Trophoblast cell (in vitro differentiated cells and primary cell): ENCODE results near the gene PTPN7.

Experiments used
- DNase-seq, 2 donors: peaks; one replicate each; pipeline ENCODE4 v3.0.0-alpha.2; 2016
- H2AFZ ChIP-seq: 2 replicates; pipeline ENCODE4 v1.6.1; 2013; ENCODE audit warnings: low read length, moderate library complexity, mild to moderate bottlenecking; ENCODE audit not compliant: insufficient read depth, poor library complexity
- H2AK5ac ChIP-seq: 2 replicates; pipeline ENCODE4 v1.6.1; 2013; ENCODE audit warnings: mild to moderate bottlenecking, low read length
- H2BK120ac ChIP-seq: 2 replicates; pipeline ENCODE4 v1.6.1; 2013; ENCODE audit warnings: low read length, mild to moderate bottlenecking, moderate library complexity; ENCODE audit not compliant: insufficient read depth, poor library complexity
- H2BK12ac ChIP-seq: 2 replicates; pipeline ENCODE4 v1.6.1; 2013; ENCODE audit warnings: mild to moderate bottlenecking, low read length, moderate library complexity
- H2BK5ac ChIP-seq: 2 replicates; pipeline ENCODE4 v1.6.1; 2013; ENCODE audit warnings: low read length, low read depth, moderate library complexity, mild to moderate bottlenecking; ENCODE audit not compliant: poor library complexity
- H3K14ac ChIP-seq: 2 replicates; pipeline ENCODE4 v1.6.1; 2013; ENCODE audit warnings: mild to moderate bottlenecking, low read length
- H3K18ac ChIP-seq: 2 replicates; pipeline ENCODE4 v1.6.1; 2013; ENCODE audit warnings: mild to moderate bottlenecking, low read length
- H3K23ac ChIP-seq: 2 replicates; pipeline ENCODE4 v1.6.1; 2013; ENCODE audit warnings: low read length
- H3K27ac ChIP-seq: 2 replicates; pipeline ENCODE4 v1.5.1; 2013; ENCODE audit warnings: low read depth, mild to moderate bottlenecking, inconsistent platforms, low read length, moderate library complexity
- H3K27me3 ChIP-seq: 2 replicates; pipeline ENCODE4 v1.6.1; 2013; ENCODE audit warnings: inconsistent platforms, mild to moderate bottlenecking, low read length, moderate library complexity; ENCODE audit not compliant: insufficient read depth
- H3K36me3 ChIP-seq, 2 experiments: 1 replicate in 1 of 2; 2 replicates in 1 of 2; pipeline ENCODE4 v1.6.1; 2013; ENCODE audit warnings: low read length in 2 of 2, mild to moderate bottlenecking in 2 of 2, moderate library complexity in 1 of 2; ENCODE audit not compliant: insufficient read depth in 2 of 2, control insufficient read depth in 1 of 2
- H3K4ac ChIP-seq: 2 replicates; pipeline ENCODE4 v1.6.1; 2013; ENCODE audit warnings: low read depth, mild to moderate bottlenecking, low read length, moderate library complexity
- H3K4me1 ChIP-seq, 2 experiments: 1 replicate in 1 of 2; 2 replicates in 1 of 2; pipeline ENCODE4 v1.6.1; 2013; ENCODE audit warnings: low read length in 2 of 2, mild to moderate bottlenecking in 2 of 2, moderate library complexity in 1 of 2; ENCODE audit not compliant: insufficient read depth in 2 of 2, control insufficient read depth in 1 of 2
- H3K4me2 ChIP-seq: 2 replicates; pipeline ENCODE4 v1.6.1; 2013; ENCODE audit warnings: inconsistent platforms, mild to moderate bottlenecking, low read length, moderate library complexity
- H3K4me3 ChIP-seq: 2 replicates; pipeline ENCODE4 v1.5.1; 2013; ENCODE audit warnings: mild to moderate bottlenecking, low read depth, low read length, inconsistent platforms
- H3K79me1 ChIP-seq: one replicate; pipeline ENCODE4 v1.6.1; 2013; ENCODE audit warnings: low read length
- H3K79me2 ChIP-seq: 2 replicates; pipeline ENCODE4 v1.6.1; 2013; ENCODE audit warnings: low read length, mild to moderate bottlenecking; ENCODE audit not compliant: control insufficient read depth, insufficient read depth, poor library complexity
- H3K9ac ChIP-seq: 2 replicates; pipeline ENCODE4 v1.6.1; 2013; ENCODE audit warnings: mild to moderate bottlenecking, low read length
- H3K9me3 ChIP-seq: 2 replicates; pipeline ENCODE4 v1.6.1; 2013; ENCODE audit warnings: low read depth, mild to moderate bottlenecking, control low read depth, inconsistent platforms, low read length; ENCODE audit not compliant: insufficient read depth
- H4K12ac ChIP-seq: 2 replicates; pipeline ENCODE4 v1.6.1; 2013; ENCODE audit warnings: low read depth, mild to moderate bottlenecking, low read length, moderate library complexity
- H4K8ac ChIP-seq: 2 replicates; pipeline ENCODE4 v1.6.1; 2013; ENCODE audit warnings: low read depth, mild to moderate bottlenecking, low read length, moderate library complexity
- H4K91ac ChIP-seq: one replicate; pipeline ENCODE4 v1.6.1; 2013; ENCODE audit warnings: low read depth, mild to moderate bottlenecking, low read length, moderate library complexity
- WGBS: extraction: QIAGEN DNeasy Blood & Tissue Kit; methylation state at CpG from one replicate; pipeline ENCODE4 v1.1.7; 2013; ENCODE audit warnings: missing lambda C conversion rate; ENCODE audit not compliant: insufficient read length, insufficient coverage; ENCODE audit errors: extremely low coverage; 5-methylcytosine and 5-hydroxymethylcytosine counted together

PTPN7 gene

DNA sequence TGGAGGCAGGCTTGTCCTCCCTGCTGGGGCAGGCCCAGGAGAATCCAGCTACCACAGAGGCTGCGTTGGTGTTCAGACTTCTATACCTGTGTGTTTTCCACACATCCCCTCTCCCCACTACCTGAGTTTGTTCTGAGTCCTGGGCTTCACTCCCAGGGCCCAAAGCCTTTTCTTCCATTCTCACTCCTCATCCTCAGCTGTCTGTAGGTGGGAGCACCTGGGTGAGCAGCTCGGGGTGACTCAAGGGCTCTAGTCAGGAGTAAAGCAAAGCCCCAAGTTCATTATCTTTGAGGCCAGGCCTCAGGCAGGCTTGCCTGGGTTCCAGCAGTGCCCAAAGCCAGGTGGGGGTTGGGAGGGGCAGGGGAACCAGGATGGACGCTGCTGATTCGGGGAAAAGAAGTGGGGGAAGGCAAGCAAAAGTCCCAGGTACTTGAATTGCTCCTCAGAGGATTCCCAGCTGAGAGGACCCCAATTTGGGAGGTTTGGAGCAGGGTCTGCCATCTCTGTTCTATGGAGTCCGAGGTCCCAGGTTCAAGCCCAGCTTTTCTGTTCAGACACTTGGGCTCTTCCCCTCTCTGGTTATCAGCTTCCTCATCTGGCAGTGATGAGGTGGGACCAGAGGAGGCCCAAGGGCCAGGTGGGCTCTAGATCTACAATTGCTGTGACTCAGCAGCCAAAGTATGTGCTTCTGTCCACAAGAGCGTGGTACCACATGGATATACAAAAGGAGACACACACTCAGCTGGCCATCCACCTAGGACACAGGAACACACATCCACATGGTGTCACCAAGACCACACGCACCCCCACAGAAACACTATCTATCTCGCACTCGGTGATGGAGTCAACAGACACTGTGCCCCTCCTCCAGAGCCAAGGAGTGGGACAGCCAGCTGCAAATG lies 5.8 kb upstream of the PTPN7 start:
- no peak overlapping the region for H3K27ac ChIP-seq
- H3K18ac ChIP-seq = no peak overlapping the region
- no peaks in the 10 kb centered on the region for H3K79me2 ChIP-seq
- no peak overlapping the region for H3K14ac ChIP-seq
- no peak overlapping the region for H3K9ac ChIP-seq
- no peak overlapping the region for H4K8ac ChIP-seq
- H3K9me3 ChIP-seq = no peaks in the 10 kb centered on the region
- no peak overlapping the region for H3K4me3 ChIP-seq
- H3K4ac ChIP-seq = no peak overlapping the region
- WGBS = no CpG with 5 or more reads among the region's 9 CpGs
- H2AFZ ChIP-seq = no peak overlapping the region
- no peak overlapping the region for H2BK5ac ChIP-seq
- H2BK12ac ChIP-seq = no peak overlapping the region
- H4K12ac ChIP-seq = no peak overlapping the region
- no peak overlapping the region for H3K4me2 ChIP-seq
- H3K36me3 ChIP-seq = no peaks in the 10 kb centered on the region
- no peaks in the 10 kb centered on the region for H3K27me3 ChIP-seq
- H2AK5ac ChIP-seq = no peak overlapping the region
- H3K23ac ChIP-seq = no peak overlapping the region
- no peak for DNase-seq
- no peak overlapping the region for H2BK120ac ChIP-seq
- H3K79me1 ChIP-seq = no peaks in the 10 kb centered on the region
- peaks cover 2 to 18% of the 10 kb centered on the region in 2 experiments for H3K4me1 ChIP-seq
- H4K91ac ChIP-seq = no peak overlapping the region

DNA sequence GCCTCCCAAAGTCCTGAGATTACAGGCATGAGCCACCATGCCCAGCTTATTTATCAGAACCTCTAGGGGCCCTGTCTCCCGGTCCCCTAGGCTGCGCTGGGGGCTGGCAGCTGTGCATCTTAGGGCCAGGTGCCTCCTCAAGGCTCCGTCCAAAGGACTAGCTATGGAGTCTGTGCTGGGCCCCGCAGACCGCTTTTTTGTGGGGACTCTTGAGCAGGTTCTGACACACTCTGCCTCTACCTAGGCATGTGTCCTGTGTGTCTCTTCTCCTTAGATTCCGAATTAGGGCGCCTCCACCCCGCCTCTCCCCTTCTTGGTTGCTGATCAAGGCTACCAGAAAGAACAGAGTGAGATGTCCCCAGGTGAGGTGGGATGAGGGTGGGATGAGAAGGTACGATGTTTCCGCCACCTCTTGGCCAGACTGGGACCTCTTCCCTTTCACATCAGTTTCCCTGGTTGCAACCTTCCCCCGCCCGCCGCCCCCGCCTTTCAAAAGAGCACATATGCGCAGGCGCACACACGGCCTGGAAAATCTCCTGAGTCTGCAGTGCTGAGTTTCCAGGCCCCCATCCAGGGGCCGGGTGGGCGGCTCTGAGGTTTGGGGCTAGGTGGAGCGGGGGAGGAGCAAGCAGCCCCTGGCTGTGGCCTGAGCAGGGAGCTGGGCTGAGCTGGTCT lies 5.0 kb upstream of the PTPN7 start:
- no peak overlapping the region for H3K14ac ChIP-seq
- no peak overlapping the region for H3K9ac ChIP-seq
- H2BK5ac ChIP-seq = no peak overlapping the region
- H2BK12ac ChIP-seq = no peak overlapping the region
- H3K23ac ChIP-seq = no peak overlapping the region
- no peaks in the 10 kb centered on the region for H3K79me2 ChIP-seq
- no peak overlapping the region for H3K4ac ChIP-seq
- no peak overlapping the region for H2BK120ac ChIP-seq
- no peak overlapping the region for H4K91ac ChIP-seq
- no peak overlapping the region for H2AK5ac ChIP-seq
- DNase-seq = no peak
- H3K4me1 ChIP-seq = peaks cover 2 to 18% of the 10 kb centered on the region in 2 experiments
- H3K4me2 ChIP-seq = no peak overlapping the region
- WGBS = no CpG with 5 or more reads among the region's 20 CpGs
- H3K9me3 ChIP-seq = no peaks in the 10 kb centered on the region
- no peak overlapping the region for H4K12ac ChIP-seq
- H2AFZ ChIP-seq = no peak overlapping the region
- no peaks in the 10 kb centered on the region for H3K79me1 ChIP-seq
- no peak overlapping the region for H4K8ac ChIP-seq
- no peak overlapping the region for H3K18ac ChIP-seq
- no peak overlapping the region for H3K27ac ChIP-seq
- H3K36me3 ChIP-seq = no peaks in the 10 kb centered on the region
- no peak overlapping the region for H3K4me3 ChIP-seq
- no peaks in the 10 kb centered on the region for H3K27me3 ChIP-seq

GRCh38 chr1:202164271-202165037 lies 4.1 kb upstream of the PTPN7 start:
- no peak overlapping the region for H2BK12ac ChIP-seq
- no peak overlapping the region for H4K12ac ChIP-seq
- no peak overlapping the region for H2BK5ac ChIP-seq
- no CpG with 5 or more reads among the region's 11 CpGs for WGBS
- H3K4me2 ChIP-seq = no peak overlapping the region
- no peak overlapping the region for H3K23ac ChIP-seq
- H3K9me3 ChIP-seq = no peaks in the 10 kb centered on the region
- H3K36me3 ChIP-seq = no peaks in the 10 kb centered on the region
- H3K18ac ChIP-seq = no peak overlapping the region
- H3K4me1 ChIP-seq = peaks cover 5 to 18% of the 10 kb centered on the region in 2 experiments
- no peak overlapping the region for H2BK120ac ChIP-seq
- no peak overlapping the region for H3K14ac ChIP-seq
- no peak overlapping the region for H3K27ac ChIP-seq
- H2AK5ac ChIP-seq = no peak overlapping the region
- H3K79me1 ChIP-seq = no peaks in the 10 kb centered on the region
- H3K79me2 ChIP-seq = no peaks in the 10 kb centered on the region
- H2AFZ ChIP-seq = no peak overlapping the region
- no peak overlapping the region for H4K8ac ChIP-seq
- H4K91ac ChIP-seq = no peak overlapping the region
- no peaks in the 10 kb centered on the region for H3K27me3 ChIP-seq
- no peak overlapping the region for H3K4ac ChIP-seq
- no peak overlapping the region for H3K4me3 ChIP-seq
- no peak overlapping the region for H3K9ac ChIP-seq
- DNase-seq = no peak
